GM21529 (cell line): ENCODE measurements around the gene RBMX2.
"Not testable (repeated sequence)": the region's sequence is repeated elsewhere in the genome, so short reads cannot be mapped to it uniquely, and the experiment has no call there.

Experiments used
- ATAC-seq: cut with Tn5 transposase; IDR thresholded peaks from one replicate; pipeline ENCODE4 v1.9.1; 2021; ENCODE audit not compliant: unreplicated experiment

Gene RBMX2, protein sequence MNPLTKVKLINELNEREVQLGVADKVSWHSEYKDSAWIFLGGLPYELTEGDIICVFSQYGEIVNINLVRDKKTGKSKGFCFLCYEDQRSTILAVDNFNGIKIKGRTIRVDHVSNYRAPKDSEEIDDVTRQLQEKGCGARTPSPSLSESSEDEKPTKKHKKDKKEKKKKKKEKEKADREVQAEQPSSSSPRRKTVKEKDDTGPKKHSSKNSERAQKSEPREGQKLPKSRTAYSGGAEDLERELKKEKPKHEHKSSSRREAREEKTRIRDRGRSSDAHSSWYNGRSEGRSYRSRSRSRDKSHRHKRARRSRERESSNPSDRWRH

DNA sequence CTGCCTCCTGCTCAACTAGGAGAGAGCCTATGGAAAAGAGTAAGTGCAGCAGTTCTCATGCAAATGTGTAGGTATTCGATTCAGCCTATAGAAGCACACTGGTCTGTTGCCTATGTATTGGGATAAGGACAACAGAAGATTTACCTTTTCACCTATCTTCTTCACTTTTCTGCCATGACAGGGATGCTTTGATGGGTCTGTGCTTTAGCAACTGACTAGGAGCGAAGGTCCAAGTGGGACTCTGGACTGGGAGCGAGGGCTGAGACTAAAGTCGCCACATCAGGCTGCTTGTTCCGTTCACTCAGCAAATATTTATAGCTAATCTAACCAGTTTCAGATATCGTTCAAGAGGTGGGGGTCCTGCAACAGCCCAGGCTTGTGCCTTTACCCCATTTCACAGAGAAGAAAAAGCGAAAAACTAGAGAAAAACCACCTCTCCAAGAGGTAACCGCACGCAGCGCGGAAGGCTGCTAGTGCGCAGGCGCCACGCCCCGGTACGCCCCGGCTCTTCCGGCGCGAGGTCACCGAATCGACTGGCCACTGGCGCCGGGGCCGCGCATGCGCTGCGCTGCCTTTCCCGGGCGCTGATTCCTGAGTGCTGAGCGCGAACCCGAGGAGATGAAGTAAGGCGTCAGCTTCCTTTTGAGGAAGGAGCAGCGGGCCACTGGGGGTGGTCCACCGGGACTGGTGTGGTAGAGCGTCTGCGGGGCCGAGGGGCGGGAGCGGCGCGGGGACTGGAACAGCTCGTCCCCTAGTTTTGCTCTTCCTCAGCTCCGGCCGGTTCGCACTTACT is at the start of gene RBMX2:
RBMX2 (plus strand) TSS at position 573 of the 793 bp plus-strand sequence; CDS start at position 619, 46 bp downstream.
- ATAC-seq: peak; percentile 95

DNA sequence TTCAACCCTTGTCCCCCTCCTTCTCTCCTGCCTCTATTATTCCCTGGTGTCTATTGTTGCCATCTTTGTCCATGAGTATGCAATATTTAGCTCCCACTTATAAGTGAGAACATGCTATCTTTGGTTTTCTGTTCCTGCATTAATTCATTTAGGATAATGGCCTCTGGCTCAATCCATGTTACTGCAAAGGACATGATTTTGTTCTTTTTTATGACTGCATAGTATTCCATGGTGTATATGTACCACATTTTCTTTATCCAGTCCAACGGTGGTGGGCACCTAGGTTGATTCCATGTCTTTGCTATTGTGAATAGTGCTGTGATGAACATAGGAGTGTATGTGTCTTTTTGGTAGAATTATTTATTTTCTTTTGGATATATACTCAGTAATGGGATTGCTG is 49.7 kb upstream of the RBMX2 start:
- not testable (repeated sequence) for ATAC-seq

DNA sequence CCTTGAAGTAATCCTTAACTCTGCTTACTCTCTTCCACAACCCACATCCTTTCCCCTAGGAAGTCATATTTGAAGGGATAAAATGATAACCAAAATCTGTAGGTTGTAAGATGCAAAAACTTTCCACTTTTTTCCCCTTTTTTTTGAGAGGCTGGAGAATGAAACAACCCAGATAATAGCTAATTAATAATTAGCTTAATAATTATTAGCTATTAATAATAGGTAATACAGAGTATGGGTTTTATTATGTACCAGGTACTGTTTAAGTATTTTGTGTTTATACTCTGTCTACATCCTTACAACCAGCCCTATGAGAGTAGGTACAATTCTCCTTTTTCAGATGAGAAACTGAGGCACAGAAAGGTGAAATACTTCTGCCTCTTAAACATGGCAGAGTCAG is 25.7 kb upstream of the RBMX2 start:
- ATAC-seq: no peak

DNA sequence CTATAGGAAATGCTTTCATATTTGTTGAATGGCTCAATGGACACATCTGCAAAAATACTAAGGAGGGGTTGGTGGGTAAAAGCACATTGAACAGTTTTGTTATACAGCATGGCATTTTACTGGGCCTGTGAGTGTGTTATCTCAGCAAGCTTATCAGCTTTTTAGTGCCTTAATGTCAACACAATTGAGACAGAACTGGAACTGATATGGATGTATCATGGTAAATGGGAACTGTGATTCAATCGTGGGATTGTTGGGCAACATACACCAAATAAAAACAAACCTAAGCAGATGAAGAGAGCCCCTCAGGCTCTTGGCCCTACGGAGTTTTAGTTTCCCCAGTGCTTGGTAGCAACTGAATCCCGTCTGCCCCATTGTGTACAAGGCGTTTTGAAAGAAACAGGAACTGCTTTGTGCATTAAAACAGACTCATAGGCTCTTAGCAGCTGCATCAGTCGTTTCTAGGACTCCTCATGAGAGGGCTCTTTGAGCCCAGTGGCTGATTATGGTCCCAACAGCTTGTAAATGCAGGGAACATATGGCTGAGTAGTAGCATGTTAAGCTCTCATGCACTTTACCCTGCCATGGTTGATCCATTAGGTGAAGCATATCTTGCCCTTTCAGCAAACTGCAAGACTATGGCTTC is 23.6 kb upstream of the RBMX2 start:
- ATAC-seq: no peak

DNA sequence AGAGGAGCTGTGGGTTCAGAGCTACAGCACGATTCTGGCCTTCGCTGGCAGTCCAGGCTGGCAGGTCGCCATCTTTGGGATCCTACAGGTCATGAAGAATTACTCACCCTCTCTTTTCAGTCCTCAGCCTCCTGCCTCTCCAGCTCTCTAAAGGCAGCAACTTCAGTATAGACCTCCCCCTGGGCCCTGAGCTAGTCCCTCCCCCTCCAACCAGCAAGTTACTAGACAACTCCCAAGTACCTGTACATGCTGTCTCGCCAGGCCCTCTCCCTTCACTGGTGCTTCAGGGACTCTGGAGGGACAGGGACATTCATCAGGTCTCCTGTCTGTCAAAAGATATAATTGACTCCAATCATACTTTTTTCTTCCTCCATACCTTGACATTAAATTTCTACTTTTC is 16.3 kb upstream of the RBMX2 start, which contains the start of gene GPR119:
GPR119 (minus strand) TSS at position 155 of the 400 bp plus-strand sequence. CDS start 227 bp downstream, outside the sequence.
- ATAC-seq: no peak

DNA sequence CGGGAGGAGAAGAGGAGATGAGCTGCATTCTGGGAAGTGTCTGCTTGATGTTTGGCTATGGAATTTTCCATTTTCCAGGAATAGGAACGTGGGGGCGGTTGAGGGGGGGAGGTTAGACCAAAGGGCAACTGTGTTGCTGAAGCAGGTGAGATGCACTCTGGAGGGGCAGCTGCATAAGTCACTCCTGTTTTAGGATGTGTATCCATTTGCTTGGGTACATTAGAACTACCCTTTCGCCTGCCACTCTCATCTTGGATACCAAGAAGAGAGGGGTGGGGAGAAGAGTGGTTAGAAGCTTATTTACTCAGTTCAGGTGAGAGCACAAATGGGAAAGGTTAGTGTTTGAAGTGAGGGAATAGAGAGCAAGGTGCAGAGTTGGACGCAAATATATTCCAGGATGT is 15.4 kb upstream of the RBMX2 start:
- ATAC-seq: no peak

DNA sequence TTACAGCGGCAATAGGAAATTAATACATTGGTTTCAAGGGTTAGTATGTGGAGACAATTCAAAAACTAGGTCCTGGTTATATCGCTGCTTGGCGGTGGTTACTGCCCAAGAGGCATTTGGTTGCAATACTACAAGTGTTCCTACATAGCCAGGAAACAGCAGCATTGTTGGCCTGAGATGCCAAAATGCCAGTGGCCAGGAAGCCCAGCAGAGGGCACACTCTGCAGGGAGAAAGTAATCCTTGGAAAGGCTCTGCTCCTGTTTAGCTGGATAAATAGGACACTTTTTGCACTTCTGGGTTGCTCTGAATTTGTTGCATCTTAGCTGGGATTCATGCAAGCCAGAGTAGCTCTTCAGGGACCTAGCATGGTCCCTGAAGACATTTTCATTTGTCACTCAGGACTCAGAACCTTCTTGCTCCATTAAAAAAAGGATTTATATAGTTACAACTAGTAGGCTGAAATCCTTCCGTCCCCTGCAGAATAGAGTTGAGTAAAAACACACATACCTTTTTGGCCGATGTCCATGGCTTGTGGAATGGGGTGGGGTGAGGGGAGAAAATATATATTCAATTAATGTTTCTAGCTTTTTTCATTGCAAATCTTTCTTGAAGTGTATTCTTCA is 8.2 kb upstream of the RBMX2 start:
- ATAC-seq: no peak

DNA sequence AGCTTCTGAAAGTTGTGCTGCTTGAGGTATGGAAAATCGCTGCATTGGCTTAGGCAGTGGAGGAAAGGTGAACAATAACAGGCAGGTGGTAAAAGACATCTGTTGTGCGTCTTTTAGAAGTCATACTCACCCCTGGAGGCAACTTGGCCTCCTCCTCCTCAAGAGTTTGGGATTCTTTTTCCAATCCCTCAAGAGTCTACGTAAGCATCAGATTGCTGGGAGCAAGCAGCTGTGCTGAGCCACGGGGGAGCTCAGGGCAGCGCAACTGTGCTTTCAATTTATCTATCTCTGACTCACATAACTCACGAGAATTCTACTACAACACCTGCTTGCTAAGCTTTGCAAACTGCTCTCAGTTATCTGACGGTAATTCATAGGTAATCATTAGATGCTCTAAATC is 6.4 kb upstream of the RBMX2 start:
- ATAC-seq: no peak

DNA sequence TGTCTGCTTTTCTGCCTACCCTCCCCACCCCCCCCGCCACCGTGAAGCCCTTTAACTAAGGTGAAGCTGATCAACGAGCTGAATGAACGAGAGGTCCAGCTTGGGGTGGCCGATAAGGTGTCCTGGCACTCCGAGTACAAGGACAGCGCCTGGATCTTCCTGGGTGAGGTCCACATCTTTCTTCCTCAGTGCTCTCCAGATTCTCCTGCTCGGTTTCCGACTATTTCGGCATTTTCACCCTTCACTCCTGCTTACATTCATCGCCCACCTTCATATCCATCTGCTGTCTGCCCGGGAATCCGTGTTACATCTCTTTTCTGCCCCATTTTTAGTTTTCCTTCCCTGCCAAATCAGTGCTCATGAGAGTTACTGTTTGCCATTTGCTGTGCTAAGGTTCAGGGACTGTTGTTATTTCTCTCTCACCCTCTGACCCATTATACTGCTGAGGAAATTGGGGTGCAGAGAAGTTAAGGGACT is 459 bp downstream of the RBMX2 start:
- ATAC-seq: no peak

DNA sequence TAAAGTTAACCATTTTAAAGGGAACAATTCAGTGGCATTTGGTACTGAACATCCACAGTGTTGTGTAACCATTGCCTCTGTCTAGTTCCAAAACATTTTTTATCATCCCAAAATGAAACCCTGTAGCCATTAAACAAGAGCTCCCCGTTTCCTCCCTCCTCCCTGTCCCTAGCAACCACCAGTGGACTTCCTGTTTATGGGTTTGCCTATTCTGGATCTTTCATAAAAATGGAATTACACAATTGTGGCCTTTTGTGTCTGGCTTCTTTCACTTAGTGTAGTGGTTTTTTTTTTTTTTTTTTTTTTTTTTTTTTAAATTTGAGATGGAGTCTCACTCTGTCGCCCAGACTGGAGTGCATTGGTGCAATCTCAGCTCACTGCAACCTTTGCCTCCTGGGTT is 11.6 kb downstream of the RBMX2 start:
- no peak for ATAC-seq

DNA sequence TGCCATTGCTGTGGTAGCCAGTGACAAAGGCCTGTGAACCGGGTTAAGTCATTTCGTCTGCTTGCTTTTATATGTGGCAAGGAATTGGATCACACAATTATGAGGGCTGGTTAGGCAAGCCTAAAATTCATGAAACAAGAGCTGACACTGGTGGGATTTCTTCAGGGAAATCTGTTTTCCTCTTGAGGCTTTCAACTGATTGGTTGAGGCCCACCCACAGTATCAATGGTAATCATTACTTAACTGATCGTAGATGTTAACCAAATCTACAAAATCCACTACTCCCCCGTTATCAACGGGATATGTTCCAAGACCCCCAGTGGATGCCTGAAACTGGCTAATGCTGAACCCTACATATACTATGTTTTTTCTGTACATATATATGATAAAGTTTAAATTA is 13.0 kb downstream of the RBMX2 start:
- ATAC-seq: no peak

DNA sequence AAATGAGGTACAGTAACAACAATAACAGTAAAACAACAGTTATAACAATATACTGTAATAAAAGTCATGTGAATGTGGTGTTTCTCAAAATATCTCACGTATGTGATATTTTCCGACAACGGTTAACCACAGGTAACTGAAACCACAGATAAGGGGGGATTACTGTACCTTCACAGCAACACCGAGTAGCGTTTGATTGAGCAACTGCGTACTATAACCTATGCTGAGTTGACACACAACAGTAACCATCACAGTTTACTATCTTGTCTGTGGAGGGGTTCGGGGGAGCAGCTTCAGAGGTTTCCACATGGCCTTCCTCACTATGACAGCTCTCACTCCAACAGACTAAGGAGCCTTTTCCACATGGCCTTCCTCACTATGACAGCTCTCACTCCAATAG is 13.4 kb downstream of the RBMX2 start:
- ATAC-seq: no peak

DNA sequence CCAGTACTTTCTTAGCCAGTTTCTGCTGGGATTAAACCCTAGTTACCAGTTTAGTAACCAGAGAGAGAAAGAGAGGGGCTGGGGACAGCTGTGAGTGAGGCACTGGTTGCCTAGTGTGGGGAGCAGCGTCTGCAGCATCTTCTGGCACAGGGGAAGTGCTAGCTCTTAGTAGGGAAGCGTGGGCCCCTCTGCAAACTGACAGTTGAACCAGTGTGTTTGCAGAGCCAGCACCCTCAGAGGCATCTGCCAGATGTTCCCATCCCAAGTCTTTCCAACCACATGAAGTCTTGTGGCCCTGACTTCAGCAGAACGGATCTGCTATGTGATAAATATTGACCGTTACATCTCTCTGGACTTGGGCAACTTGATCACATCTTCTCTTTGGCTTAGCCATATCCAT is 15.0 kb downstream of the RBMX2 start:
- no peak for ATAC-seq

DNA sequence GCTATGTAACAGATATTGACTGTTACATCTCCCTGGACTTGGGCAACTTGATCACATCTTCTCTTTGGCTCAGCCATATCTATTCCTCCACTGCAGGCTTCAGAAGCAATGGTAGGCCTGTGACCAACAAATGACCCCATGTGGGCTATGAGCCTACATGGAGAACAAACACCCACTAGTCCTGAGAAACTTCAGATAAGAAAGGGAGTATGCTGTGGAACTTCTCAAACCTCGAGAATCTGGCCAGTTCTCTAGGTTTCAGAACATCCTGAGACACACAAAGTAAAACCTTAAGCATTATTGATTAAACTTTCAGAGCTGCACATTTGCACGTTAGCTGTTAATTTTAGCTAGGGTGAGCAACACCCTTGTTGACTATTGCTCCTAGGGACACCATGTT is 16.3 kb downstream of the RBMX2 start:
- ATAC-seq: no peak

DNA sequence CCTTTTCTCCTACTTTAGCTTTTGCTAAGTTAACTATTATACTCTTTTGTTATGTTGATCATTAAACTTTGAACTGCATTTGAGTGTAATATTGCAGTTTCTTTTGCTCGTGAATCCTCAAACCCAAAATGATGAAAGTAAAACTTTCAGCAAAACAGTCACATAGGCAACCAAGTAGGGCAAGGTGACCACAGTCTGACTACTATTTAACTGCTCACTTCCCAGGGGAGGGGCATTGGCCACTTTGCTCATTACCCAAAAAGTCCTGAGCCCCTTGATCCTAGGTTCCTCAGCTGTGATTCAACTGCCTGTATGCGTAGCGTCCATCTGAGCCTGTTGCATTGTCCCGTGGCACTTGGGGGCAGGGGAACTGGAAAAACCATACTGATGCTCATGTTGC is 17.0 kb downstream of the RBMX2 start:
- ATAC-seq: no peak

DNA sequence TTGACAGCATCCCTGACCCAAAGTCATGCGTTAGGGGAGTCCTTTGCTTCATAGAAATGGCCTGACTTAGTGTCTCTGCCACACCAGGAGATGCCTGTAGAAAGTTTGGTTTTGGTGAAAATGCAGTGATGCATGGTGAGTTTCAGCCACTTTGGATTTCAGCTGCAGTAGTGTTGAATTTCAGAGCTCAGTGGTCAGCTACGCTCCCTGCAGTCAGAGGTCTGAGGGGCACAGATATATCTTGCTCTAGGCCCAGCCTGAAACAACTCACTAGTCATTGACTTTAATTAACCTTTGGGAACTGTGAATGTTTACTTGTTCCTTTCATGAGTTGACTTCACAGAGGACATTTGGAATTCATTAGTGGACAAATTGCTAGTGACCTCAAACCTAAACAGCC is 17.5 kb downstream of the RBMX2 start:
- ATAC-seq: no peak

DNA sequence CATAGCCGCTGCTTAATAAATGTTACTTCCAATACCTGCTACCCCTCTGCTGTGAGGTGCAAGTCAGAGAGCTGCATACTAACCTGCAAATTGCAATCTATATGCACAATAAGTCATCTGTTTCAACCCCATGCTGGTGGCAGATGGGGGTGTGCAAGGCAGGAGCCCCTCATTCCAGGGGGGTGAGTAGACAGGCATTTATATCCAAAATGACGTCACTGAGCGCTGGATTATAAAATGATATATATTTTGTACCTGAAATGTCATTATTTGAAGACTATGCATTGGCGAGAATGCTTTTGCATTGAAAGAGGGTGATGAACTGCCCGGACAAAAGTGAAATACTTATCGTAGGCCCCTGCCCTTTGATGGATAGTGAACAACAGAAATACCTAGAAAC is 24.7 kb downstream of the RBMX2 start:
- ATAC-seq: no peak

DNA sequence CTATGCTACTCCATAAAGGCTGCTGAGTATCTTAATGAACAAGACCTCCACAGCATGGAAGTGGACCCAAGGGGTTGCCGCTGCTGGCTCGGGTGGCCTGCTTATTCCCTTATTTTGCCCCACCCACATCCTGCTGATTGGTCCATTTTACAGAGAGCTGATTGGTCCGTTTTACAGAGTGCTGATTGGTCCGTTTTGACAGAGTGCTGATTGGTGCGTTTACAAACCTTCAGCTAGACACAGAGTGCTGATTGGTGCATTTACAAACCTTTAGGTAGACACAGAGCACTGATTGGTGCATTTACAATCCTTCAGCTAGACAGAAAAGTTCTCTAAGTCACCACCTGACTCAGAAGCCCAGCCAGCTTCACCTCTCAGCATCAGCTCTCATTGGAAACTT is 27.4 kb downstream of the RBMX2 start:
- ATAC-seq: not testable (repeated sequence)

DNA sequence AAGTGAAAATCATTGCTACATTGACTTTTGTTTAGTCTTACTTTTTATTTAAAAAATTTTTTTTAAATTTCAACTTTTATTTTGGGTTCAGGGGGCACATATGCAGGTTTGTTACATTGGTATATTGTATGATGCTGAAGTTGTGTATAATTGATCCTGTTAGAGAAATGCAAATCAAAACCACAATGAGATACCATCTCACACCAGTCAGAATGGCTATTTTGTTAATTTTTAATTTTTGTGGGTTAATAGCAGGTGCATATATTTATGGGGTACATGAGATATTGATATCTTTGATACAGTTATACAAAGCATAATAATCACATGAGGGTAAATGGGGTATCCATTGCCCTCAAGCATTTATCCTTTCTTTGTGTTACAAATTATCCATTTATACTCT is 34.1 kb downstream of the RBMX2 start:
- no peak for ATAC-seq

DNA sequence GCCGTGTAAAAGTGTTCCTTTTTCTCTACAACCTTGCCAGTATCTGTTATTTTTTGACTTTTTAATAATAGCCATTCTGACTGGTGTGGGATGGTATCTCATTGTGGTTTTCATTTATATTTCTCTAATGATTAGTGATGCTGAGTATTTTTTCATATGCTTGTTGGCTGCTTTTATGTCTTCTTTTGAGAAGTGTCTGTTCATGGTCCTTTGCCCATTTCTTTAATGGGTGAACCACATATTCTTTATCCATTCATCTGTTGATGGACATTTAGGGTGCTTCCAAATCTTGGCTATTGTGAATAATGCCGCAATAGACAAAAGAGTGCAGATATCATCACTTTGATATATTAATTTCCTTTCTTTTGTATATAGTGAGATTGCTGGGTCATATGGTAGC is 36.2 kb downstream of the RBMX2 start:
- not testable (repeated sequence) for ATAC-seq

DNA sequence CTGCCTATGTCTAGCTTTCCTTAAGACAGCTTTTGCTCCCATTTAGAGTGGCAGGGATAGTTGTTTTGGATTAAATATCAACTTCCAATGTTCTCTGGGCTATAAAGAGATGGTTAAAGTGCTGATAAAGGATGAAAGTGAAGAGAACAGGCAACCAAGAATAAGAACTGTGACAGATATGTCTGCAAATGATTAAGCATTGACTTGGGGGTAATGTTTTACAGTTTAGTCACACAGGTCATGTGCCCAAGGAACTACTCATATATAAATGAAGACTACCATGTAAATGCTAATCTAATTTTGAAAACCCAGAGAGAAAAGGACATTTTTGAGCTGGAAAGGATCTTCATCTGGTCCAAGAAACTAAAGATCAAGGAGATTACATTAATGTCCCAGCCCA is 42.1 kb downstream of the RBMX2 start:
- no peak for ATAC-seq
